ENCODE measurements around the gene POLR2E. TPM values are rescaled to one million over a fixed set of nuclear protein-coding genes. Genes with fewer than 3 reads are reported as not detected.

The POLR2E gene
- total RNA-seq, 1 donor from 2014 or later: 140 TPM

DNA sequence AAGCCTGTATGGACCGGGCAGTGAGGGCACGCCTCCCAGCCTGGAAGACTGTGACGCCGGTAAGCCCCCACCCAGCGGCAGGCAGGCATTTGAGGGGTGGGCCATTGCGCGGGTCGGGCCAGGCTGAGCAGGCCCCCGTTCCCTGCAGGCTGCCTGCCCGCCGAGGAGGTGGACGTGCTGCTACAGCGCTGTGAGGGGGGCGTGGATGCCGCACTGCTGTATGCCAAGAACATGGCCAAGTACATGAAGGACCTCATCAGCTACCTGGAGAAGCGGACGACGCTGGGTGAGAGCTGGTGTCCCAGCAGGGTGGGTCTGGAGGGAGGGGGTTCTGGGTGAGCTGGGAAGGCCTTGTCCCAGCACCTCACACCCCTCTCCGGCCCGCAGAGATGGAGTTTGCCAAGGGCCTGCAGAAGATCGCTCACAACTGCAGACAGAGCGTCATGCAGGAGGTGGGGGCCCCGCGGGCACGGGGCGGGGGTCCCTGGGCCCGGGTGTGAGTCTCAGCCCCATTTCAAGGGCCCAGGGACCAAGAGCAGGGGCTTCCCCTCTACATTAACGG, 21.1 kb downstream of the POLR2E start:
- no peaks in the 10 kb centered on the region for H3K36me3 ChIP-seq
- intact Hi-C loops (cut with micrococcal nuclease): no loop called here
- TF ChIP-seq, protein P1, sequence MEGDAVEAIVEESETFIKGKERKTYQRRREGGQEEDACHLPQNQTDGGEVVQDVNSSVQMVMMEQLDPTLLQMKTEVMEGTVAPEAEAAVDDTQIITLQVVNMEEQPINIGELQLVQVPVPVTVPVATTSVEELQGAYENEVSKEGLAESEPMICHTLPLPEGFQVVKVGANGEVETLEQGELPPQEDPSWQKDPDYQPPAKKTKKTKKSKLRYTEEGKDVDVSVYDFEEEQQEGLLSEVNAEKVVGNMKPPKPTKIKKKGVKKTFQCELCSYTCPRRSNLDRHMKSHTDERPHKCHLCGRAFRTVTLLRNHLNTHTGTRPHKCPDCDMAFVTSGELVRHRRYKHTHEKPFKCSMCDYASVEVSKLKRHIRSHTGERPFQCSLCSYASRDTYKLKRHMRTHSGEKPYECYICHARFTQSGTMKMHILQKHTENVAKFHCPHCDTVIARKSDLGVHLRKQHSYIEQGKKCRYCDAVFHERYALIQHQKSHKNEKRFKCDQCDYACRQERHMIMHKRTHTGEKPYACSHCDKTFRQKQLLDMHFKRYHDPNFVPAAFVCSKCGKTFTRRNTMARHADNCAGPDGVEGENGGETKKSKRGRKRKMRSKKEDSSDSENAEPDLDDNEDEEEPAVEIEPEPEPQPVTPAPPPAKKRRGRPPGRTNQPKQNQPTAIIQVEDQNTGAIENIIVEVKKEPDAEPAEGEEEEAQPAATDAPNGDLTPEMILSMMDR (IDR thresholded peaks at IDR 0.05; ENCODE audit: borderline replicate concordance): no peak

DNA sequence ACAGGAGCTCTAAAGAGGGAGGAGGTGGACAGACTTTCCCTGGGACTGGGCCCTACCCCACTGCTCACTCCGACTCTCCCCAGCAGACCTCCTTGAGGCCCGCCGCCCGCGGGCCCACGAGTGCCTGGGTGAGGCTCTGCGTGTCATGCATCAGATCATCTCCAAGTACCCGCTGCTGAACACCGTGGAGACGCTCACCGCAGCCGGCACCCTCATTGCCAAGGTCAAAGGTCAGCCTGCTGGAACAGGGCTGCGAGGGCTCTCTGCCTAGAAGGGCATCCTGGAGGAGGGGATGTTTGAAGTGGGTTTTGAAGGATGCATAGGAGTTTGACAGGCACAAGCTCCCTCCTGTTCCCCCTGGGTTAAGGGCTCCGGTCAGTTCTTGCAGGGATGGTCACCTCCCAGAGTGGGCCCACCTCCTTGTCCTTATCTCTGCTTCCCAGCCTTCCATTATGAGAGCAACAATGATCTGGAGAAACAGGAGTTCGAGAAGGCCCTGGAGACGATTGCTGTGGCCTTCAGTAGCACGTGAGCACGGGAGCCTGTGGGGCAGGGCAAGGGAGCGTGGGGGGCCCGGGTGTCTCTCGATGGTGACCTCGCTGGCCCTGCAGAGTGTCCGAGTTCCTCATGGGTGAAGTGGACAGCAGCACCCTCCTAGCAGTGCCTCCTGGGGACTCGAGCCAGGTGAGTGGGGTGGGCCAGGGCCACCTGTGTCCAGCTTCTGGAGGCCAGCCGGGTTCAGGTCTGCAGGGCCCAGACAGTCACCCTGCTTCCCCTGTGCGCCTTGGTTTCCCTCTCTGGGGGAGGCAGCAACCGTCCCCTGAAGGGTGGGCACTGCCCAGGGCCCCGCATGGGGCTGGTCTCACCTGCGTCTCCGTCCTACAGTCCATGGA, 21.9 kb downstream of the POLR2E start:
- intact Hi-C loops (cut with micrococcal nuclease): no loop called here
- no peak overlapping the region for H3K27ac ChIP-seq (replicated peaks)
- H3K9me3 ChIP-seq (replicated peaks): no peaks in the 10 kb centered on the region
- DNase-seq: no peak
- peaks cover 29% of the 10 kb centered on the region for H3K4me1 ChIP-seq
- TF ChIP-seq, protein P1 (IDR thresholded peaks at IDR 0.05; ENCODE audit: borderline replicate concordance): no peak
- no peak overlapping the region for H3K4me3 ChIP-seq
- no peaks in the 10 kb centered on the region for H3K36me3 ChIP-seq
- peaks cover 52% of the 10 kb centered on the region for H3K27me3 ChIP-seq (ENCODE audit: low read depth)

More for the DNA sequence above, 21.1 kb downstream of the POLR2E start:
- peaks cover 26% of the 10 kb centered on the region for H3K4me1 ChIP-seq
- no peak overlapping the region for H3K27ac ChIP-seq (replicated peaks)
- peaks cover 45% of the 10 kb centered on the region for H3K27me3 ChIP-seq (ENCODE audit: low read depth)
- H3K4me3 ChIP-seq: peak overlapping the region; percentile 48
- DNase-seq: no peak
- no peaks in the 10 kb centered on the region for H3K9me3 ChIP-seq (replicated peaks)

DNA sequence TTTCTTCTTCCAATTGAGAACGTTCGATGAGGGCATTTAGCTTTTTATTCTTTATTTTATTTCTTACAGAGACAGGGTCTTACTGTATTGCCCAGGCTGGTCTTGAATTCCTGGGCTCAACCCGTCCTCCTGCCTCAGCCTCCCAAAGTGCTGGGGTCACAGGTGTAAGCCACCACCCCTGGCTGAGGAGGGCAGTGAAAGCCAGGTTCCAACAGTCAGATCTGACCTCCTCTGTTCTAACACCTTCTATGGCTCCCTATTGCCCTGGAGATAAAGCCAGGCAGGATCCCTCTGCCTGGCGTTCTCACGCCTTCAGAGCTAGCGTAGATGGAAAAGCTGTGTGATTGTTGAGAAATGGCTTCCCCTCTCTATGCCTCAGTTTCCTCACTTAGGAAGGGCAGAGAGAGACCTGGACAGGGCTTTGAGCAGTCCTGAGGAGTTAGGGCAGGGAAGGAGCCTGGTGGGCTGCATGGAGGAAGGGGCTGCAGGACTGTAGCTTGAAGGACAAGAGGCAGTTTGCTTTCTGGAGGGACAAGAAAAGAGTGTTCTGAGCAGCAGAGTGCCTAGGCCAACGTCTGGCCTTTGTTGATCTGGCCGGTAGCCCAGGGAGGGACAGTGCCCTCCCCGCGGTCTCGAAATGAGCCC, 22.7 kb downstream of the POLR2E start:
- H3K9me3 ChIP-seq (replicated peaks): no peaks in the 10 kb centered on the region
- TF ChIP-seq, protein P1 (IDR thresholded peaks at IDR 0.05; ENCODE audit: borderline replicate concordance): no peak
- peaks cover 33% of the 10 kb centered on the region for H3K4me1 ChIP-seq
- no peak overlapping the region for H3K27ac ChIP-seq (replicated peaks)
- no peak for DNase-seq
- peaks cover 61% of the 10 kb centered on the region for H3K27me3 ChIP-seq (ENCODE audit: low read depth)
- H3K36me3 ChIP-seq: no peaks in the 10 kb centered on the region
- intact Hi-C loops (cut with micrococcal nuclease): no loop called here
- no peak overlapping the region for H3K4me3 ChIP-seq

DNA sequence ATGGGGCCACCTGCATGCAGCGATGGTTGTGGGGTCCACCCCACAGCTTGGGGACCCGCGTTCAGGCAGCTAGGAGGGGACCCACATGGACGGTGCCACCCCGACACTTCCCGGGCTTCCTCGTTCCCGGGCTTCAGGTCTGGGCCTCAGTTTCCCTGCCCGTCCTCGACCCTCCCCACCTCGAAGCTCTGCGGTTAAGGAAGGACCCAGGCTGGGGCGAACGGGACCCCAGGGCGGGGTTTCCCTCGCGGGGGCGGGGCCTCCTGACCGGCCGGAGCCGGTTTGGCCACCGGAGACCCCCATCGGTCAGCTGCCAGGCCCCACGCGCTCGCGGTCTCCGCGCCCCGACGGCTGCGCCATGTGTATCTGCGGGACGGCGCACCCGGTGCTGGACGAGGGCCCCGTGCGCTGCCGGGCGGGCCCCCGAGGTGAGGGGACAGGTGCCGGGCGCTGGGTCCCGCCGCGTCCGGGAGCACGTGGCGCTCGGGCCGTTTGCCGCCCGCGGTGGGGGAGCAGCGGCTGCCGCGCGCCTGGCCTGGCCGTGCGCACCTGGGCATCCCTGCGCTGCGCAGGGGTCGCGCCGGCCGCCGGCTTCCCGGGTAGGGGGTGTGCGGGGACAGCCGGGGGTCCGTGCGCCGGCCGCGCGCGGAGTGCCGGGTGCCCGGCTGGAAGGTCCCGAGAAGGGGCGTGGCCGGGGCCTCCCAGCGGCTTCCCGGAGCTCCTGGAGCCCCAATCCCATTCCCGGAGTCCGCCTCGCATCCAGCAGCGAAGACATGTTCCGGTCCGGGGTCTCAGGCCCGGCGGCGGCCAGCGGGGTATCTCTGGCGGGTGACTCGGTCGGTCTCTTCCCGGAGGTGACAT, 24.0 kb downstream of the POLR2E start:
- DNase-seq: no peak
- H3K27me3 ChIP-seq (ENCODE audit: low read depth): peaks cover 74% of the 10 kb centered on the region
- peak overlapping the region; percentile 17 for H3K4me3 ChIP-seq
- no peaks in the 10 kb centered on the region for H3K9me3 ChIP-seq (replicated peaks)
- H3K27ac ChIP-seq (replicated peaks): no peak overlapping the region
- H3K36me3 ChIP-seq: no peaks in the 10 kb centered on the region
- H3K4me1 ChIP-seq: peaks cover 47% of the 10 kb centered on the region
- TF ChIP-seq, protein P1 (IDR thresholded peaks at IDR 0.05; ENCODE audit: borderline replicate concordance): no peak
- intact Hi-C loops (cut with micrococcal nuclease): no loop called here

DNA sequence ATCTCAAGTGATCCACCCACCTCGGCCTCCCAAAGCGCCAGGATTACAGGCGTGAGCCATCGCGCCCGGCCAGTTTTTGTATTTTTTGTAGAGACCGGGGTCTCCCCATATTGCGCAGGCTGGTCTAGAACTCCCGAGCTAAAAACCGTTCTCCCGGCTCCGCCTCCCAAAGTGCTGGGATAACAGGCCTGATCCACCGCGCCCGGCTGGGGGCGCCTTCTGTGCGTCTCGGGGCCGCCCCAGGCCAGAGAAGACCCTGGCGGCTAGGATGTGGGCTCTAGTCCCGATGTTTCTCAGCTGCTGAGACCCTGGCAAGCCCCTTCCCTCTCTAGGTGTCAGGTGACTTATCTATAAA, 24.6 kb downstream of the POLR2E start:
- peaks cover 80% of the 10 kb centered on the region for H3K27me3 ChIP-seq (ENCODE audit: low read depth)

More for the DNA sequence above, 24.6 kb downstream of the POLR2E start:
- intact Hi-C loops (cut with micrococcal nuclease): no loop called here
- H3K4me1 ChIP-seq: peaks cover 53% of the 10 kb centered on the region
- H3K9me3 ChIP-seq (replicated peaks): no peaks in the 10 kb centered on the region
- no peak overlapping the region for H3K4me3 ChIP-seq
- DNase-seq: no peak
- TF ChIP-seq, protein P1 (IDR thresholded peaks at IDR 0.05; ENCODE audit: borderline replicate concordance): no peak
- no peaks in the 10 kb centered on the region for H3K36me3 ChIP-seq
- no peak overlapping the region for H3K27ac ChIP-seq (replicated peaks)

Data from left ventricle myocardium inferior (tissue), 1 donor.